Central memory CD8-positive, alpha-beta T cell (primary cell): ENCODE data around the gene TMCO4.

Experiments
- ATAC-seq: fragments of 150-1000 bp; cut with Tn5 transposase; replicated peaks from 2 replicates; pipeline ENCODE4 v1.10.0; 2022; ENCODE audit warnings: mild to moderate bottlenecking, moderate FRiP score, moderate number of reproducible peaks; ENCODE audit not compliant: poor library complexity, severe bottlenecking; ENCODE audit errors: extremely low read depth
- DNase-seq, 2 donors: peaks; one replicate each; pipeline ENCODE4 v3.0.0; 2021; ENCODE audit warnings: low spot score in 2 of 2
- H3K27ac Mint-ChIP-seq: one replicate; pipeline ENCODE4 v1.8.0; 2022; ENCODE audit warnings: low read depth, mild to moderate bottlenecking, moderate library complexity, mixed read lengths
- H3K27me3 Mint-ChIP-seq: one replicate; pipeline ENCODE4 v1.8.0; 2022; ENCODE audit warnings: mixed read lengths
- H3K36me3 Mint-ChIP-seq: one replicate; pipeline ENCODE4 v1.8.0; 2022; ENCODE audit warnings: mild to moderate bottlenecking, moderate library complexity, mixed read lengths; ENCODE audit not compliant: insufficient read depth
- H3K4me1 Mint-ChIP-seq: one replicate; pipeline ENCODE4 v1.8.0; 2022; ENCODE audit warnings: mixed read lengths
- H3K4me3 Mint-ChIP-seq: one replicate; pipeline ENCODE4 v1.8.0; 2022; ENCODE audit warnings: mild to moderate bottlenecking, moderate library complexity, mixed read lengths
- H3K9me3 Mint-ChIP-seq: one replicate; pipeline ENCODE4 v1.8.0; 2022; ENCODE audit warnings: mixed read lengths

Gene TMCO4

DNA sequence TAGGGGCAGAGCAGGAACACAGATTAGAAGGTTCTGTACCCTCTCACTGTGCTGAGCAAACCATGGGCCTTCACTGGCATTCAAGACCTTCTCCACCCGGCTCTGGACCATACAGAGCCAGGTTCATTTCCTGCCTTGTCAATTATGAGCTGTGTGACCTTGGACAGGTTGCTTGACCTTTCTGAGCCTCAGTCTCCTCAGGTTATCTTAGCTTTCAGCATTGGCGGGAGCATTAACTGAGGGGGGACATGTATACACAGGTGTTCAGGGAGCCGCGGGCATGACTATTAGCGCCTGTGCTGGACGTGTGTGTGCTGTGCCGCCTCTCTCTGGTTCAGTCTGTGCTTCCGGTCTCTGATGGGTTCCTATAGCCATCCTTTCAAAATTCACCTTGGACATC, 102.9 kb downstream of the TMCO4 start:
- Mint-ChIP-seq H3K9me3 (no peaks in the 10 kb centered on the region), H3K36me3 (peaks cover 15% of the 10 kb centered on the region), H3K4me3 (no peak overlapping the region), H3K27ac (no peak overlapping the region), H3K27me3 (no peaks in the 10 kb centered on the region), H3K4me1 (no peaks in the 10 kb centered on the region)
- ATAC-seq = no peak
- DNase-seq = no peak

GRCh38 chr1:19695772-19696171, 103.9 kb downstream of the TMCO4 start:
- DNase-seq (no peak), ATAC-seq (no peak)
- no peak overlapping the region for H3K27ac Mint-ChIP-seq
- no peak overlapping the region for H3K4me3 Mint-ChIP-seq
- no peaks in the 10 kb centered on the region for H3K4me1 Mint-ChIP-seq
- peaks cover 15% of the 10 kb centered on the region for H3K36me3 Mint-ChIP-seq
- H3K27me3 Mint-ChIP-seq = no peaks in the 10 kb centered on the region
- H3K9me3 Mint-ChIP-seq = no peaks in the 10 kb centered on the region

GRCh38 chr1:19694298-19694697, 105.4 kb downstream of the TMCO4 start:
- DNase-seq (no peak), ATAC-seq (no peak)
- H3K4me1 Mint-ChIP-seq = peaks cover 14% of the 10 kb centered on the region
- H3K36me3 Mint-ChIP-seq = peaks cover 11% of the 10 kb centered on the region
- H3K27ac Mint-ChIP-seq = no peak overlapping the region
- no peaks in the 10 kb centered on the region for H3K27me3 Mint-ChIP-seq
- H3K9me3 Mint-ChIP-seq = no peaks in the 10 kb centered on the region
- H3K4me3 Mint-ChIP-seq = no peak overlapping the region

GRCh38 chr1:19690342-19690741, 109.4 kb downstream of the TMCO4 start:
- Mint-ChIP-seq H3K27ac (no peak overlapping the region), H3K4me1 (peaks cover 37% of the 10 kb centered on the region)

GRCh38 chr1:19689856-19690255, 109.9 kb downstream of the TMCO4 start:
- Mint-ChIP-seq H3K36me3 (peaks cover 10% of the 10 kb centered on the region), H3K4me3 (no peak overlapping the region), H3K27ac (no peak overlapping the region), H3K9me3 (no peaks in the 10 kb centered on the region), H3K27me3 (no peaks in the 10 kb centered on the region), H3K4me1 (peaks cover 37% of the 10 kb centered on the region)
- ATAC-seq (no peak), DNase-seq (no peak)

More at GRCh38 chr1:19690342-19690741, 109.4 kb downstream of the TMCO4 start:
- DNase-seq (no peak), ATAC-seq (no peak)
- H3K4me3 Mint-ChIP-seq = no peak overlapping the region
- no peaks in the 10 kb centered on the region for H3K9me3 Mint-ChIP-seq
- H3K27me3 Mint-ChIP-seq = no peaks in the 10 kb centered on the region
- H3K36me3 Mint-ChIP-seq = peaks cover 10% of the 10 kb centered on the region

- Mint-ChIP-seq H3K4me3 (peak overlapping the region; percentile 65), H3K4me1 (peaks cover 37% of the 10 kb centered on the region), H3K36me3 (peaks cover 7% of the 10 kb centered on the region), H3K27me3 (no peaks in the 10 kb centered on the region), H3K27ac (peak overlapping the region; percentile 93), H3K9me3 (no peaks in the 10 kb centered on the region)
- DNase-seq = no peak
- ATAC-seq = no peak
Measured at GRCh38 chr1:19689085-19689757, 110.5 kb downstream of the TMCO4 start.

- peak overlapping the region; percentile 93 for H3K27ac Mint-ChIP-seq
- peaks cover 6% of the 10 kb centered on the region for H3K36me3 Mint-ChIP-seq
- H3K9me3 Mint-ChIP-seq = no peaks in the 10 kb centered on the region
- ATAC-seq = peak; percentile 90
- peak in 1 of 2 donors; percentile 71 for DNase-seq
- H3K27me3 Mint-ChIP-seq = no peaks in the 10 kb centered on the region
- H3K4me1 Mint-ChIP-seq = peaks cover 37% of the 10 kb centered on the region
- peak overlapping the region; percentile 65 for H3K4me3 Mint-ChIP-seq
Measured at GRCh38 chr1:19688041-19688842, 111.5 kb downstream of the TMCO4 start.

- DNase-seq = no peak
- ATAC-seq = no peak
- Mint-ChIP-seq H3K4me1 (peaks cover 37% of the 10 kb centered on the region), H3K36me3 (peaks cover 6% of the 10 kb centered on the region), H3K9me3 (no peaks in the 10 kb centered on the region), H3K4me3 (peak overlapping the region; percentile 65), H3K27ac (peak overlapping the region; percentile 93), H3K27me3 (no peaks in the 10 kb centered on the region)
Measured at GRCh38 chr1:19687414-19687813, 112.3 kb downstream of the TMCO4 start.

- peaks cover 6% of the 10 kb centered on the region for H3K36me3 Mint-ChIP-seq
- no peak for DNase-seq
- no peak overlapping the region for H3K27ac Mint-ChIP-seq
- H3K27me3 Mint-ChIP-seq = no peaks in the 10 kb centered on the region
- H3K9me3 Mint-ChIP-seq = no peaks in the 10 kb centered on the region
- no peak for ATAC-seq
- no peak overlapping the region for H3K4me3 Mint-ChIP-seq
- H3K4me1 Mint-ChIP-seq = peaks cover 37% of the 10 kb centered on the region
Measured at GRCh38 chr1:19685994-19686393, 113.7 kb downstream of the TMCO4 start.

- Mint-ChIP-seq H3K9me3 (no peaks in the 10 kb centered on the region), H3K4me1 (peaks cover 27% of the 10 kb centered on the region), H3K36me3 (peaks cover 8% of the 10 kb centered on the region), H3K27me3 (no peaks in the 10 kb centered on the region), H3K4me3 (no peak overlapping the region), H3K27ac (no peak overlapping the region)
- DNase-seq (no peak), ATAC-seq (no peak)
Measured at GRCh38 chr1:19684677-19685076, 115.0 kb downstream of the TMCO4 start.

DNA sequence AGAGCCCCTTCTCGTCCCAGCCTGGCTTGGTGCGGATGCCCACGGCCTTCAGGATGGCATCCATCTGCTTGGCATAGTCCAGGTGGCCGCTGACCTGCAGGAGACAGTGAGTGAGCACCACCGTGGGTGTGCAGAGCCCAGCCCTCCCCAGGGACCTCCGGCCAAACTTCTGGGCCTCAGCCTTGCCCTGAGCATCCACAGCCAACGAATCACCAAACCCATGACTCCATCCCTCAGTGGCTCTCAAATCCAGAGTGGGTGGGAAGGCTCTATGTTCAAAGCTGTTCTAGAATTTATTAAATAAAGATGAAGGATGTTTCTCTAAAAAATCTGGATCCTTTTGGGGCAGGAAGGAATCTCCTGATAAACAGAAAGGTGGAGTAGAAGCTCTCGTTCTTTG, 116.4 kb downstream of the TMCO4 start:
- Mint-ChIP-seq H3K9me3 (no peaks in the 10 kb centered on the region), H3K27me3 (no peaks in the 10 kb centered on the region), H3K4me1 (peaks cover 14% of the 10 kb centered on the region), H3K4me3 (no peak overlapping the region), H3K36me3 (peaks cover 6% of the 10 kb centered on the region), H3K27ac (no peak overlapping the region)
- ATAC-seq (no peak), DNase-seq (no peak)

GRCh38 chr1:19682901-19683300, 116.8 kb downstream of the TMCO4 start:
- Mint-ChIP-seq H3K9me3 (no peaks in the 10 kb centered on the region), H3K27ac (no peak overlapping the region), H3K36me3 (peaks cover 2% of the 10 kb centered on the region), H3K27me3 (no peaks in the 10 kb centered on the region), H3K4me1 (peaks cover 10% of the 10 kb centered on the region), H3K4me3 (no peak overlapping the region)
- ATAC-seq = no peak
- no peak for DNase-seq

DNA sequence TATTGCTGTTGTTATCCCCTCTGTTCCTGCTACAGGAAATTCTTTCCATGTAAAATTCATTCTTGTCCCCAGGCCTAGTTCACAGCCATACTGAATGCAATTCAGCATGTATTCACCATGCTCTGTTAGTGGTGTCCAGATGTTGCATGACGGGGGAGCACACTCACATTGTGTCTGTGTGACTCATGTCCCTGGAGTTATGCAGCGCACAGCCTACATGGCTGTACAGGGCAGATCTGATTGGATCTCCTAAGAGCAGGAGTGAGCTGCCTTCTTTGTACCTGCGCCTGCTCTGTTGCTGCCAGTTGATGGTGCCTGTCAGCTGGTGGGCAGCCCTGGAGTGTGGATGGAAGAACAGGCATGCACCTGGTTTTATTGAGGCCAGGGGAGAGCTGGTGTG, 117.5 kb downstream of the TMCO4 start:
- ATAC-seq = no peak
- no peak overlapping the region for H3K27ac Mint-ChIP-seq
- H3K9me3 Mint-ChIP-seq = no peaks in the 10 kb centered on the region
- H3K27me3 Mint-ChIP-seq = no peaks in the 10 kb centered on the region
- no peak for DNase-seq
- peaks cover 2% of the 10 kb centered on the region for H3K36me3 Mint-ChIP-seq
- H3K4me3 Mint-ChIP-seq = no peak overlapping the region
- H3K4me1 Mint-ChIP-seq = peaks cover 3% of the 10 kb centered on the region
